ENCODE results near the gene CYB5A. TPM values are rescaled to one million over a fixed set of nuclear protein-coding genes. Genes with fewer than 3 reads are reported as not detected.

The CYB5A gene
- total RNA-seq, 4 donors from 2014 or later = 258 to 547 (median 341) TPM

GRCh38 chr18:74314759-74315463, 23.1 kb upstream of the CYB5A start:
- no peak for DNase-seq (ENCODE audit: low spot score)
- ATAC-seq (ENCODE audit: low FRiP score) = no peak
- TF ChIP-seq CTCF (IDR thresholded peaks at IDR 0.05) = no peak

- DNase-seq (ENCODE audit: low spot score) (no peak), ATAC-seq (ENCODE audit: low FRiP score) (no peak)
- no peak for TF ChIP-seq CTCF (IDR thresholded peaks at IDR 0.05)
Observed at GRCh38 chr18:74311000-74311399, 19.2 kb upstream of the CYB5A start.

- no peak for ATAC-seq (ENCODE audit: low FRiP score)
- no peak for TF ChIP-seq CTCF (IDR thresholded peaks at IDR 0.05)
Observed at GRCh38 chr18:74310411-74310810, 18.6 kb upstream of the CYB5A start.

GRCh38 chr18:74303936-74304335, 12.2 kb upstream of the CYB5A start:
- TF ChIP-seq CTCF (IDR thresholded peaks at IDR 0.05) = no peak
- DNase-seq (ENCODE audit: low spot score) = no peak
- no peak for ATAC-seq (ENCODE audit: low FRiP score)

More at GRCh38 chr18:74310411-74310810, 18.6 kb upstream of the CYB5A start:
- DNase-seq (ENCODE audit: low spot score) = no peak

GRCh38 chr18:74303306-74303705, 11.5 kb upstream of the CYB5A start:
- DNase-seq (ENCODE audit: low spot score) (no peak), ATAC-seq (ENCODE audit: low FRiP score) (no peak)
- TF ChIP-seq CTCF (IDR thresholded peaks at IDR 0.05) = no peak

- ATAC-seq (ENCODE audit: low FRiP score) (no peak), DNase-seq (ENCODE audit: low spot score) (no peak)
- no peak for TF ChIP-seq CTCF (IDR thresholded peaks at IDR 0.05)
Observed at GRCh38 chr18:74299746-74300145, 8.0 kb upstream of the CYB5A start.

GRCh38 chr18:74299162-74299561, 7.4 kb upstream of the CYB5A start:
- no peak for ATAC-seq (ENCODE audit: low FRiP score)
- TF ChIP-seq CTCF (IDR thresholded peaks at IDR 0.05) = no peak
- DNase-seq (ENCODE audit: low spot score) = no peak

Data from omental fat pad (tissue), 4 donors.